Activated CD4-positive, alpha-beta T cell treated with anti-CD3 and anti-CD28 coated beads for 48 hours (primary cell): ENCODE measurements around the gene SF1.

Experiments used
- DNase-seq: peaks from one replicate; pipeline ENCODE4 v3.0.0-alpha.2; 2020

Gene SF1

DNA sequence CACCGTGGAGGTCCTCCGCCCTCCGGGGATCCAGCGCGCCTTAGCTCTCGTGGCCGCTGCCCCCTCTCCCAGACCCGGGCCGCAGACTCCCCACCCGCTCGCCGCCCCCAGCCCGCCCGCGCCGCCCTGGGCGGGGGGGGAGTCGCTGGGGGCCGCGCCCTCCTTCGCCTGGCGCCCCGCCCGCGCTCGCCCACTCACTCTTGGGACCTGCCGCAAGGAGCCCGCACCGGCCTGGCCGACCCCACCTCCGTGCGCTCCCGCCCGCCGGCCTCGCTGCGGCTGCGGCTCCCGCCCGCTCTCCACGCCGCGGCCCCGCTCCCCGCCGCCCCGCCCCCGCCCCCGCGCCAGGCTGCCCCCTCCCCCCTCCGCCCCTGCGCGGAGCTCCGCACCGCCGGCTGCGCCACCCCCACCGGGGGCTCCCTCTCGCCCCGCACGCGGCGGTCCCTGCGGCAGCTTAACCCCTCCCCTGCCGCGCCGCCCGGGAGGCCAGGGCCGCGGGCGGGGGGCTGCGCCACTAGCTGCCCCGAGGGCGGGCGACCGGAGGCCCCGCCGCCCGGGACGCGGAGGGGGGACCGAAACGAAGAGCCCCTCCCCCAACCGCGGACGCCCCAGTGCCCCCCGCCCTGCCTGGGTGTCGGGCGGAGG, 33.7 kb downstream of the SF1 start:
- DNase-seq: no peak

DNA sequence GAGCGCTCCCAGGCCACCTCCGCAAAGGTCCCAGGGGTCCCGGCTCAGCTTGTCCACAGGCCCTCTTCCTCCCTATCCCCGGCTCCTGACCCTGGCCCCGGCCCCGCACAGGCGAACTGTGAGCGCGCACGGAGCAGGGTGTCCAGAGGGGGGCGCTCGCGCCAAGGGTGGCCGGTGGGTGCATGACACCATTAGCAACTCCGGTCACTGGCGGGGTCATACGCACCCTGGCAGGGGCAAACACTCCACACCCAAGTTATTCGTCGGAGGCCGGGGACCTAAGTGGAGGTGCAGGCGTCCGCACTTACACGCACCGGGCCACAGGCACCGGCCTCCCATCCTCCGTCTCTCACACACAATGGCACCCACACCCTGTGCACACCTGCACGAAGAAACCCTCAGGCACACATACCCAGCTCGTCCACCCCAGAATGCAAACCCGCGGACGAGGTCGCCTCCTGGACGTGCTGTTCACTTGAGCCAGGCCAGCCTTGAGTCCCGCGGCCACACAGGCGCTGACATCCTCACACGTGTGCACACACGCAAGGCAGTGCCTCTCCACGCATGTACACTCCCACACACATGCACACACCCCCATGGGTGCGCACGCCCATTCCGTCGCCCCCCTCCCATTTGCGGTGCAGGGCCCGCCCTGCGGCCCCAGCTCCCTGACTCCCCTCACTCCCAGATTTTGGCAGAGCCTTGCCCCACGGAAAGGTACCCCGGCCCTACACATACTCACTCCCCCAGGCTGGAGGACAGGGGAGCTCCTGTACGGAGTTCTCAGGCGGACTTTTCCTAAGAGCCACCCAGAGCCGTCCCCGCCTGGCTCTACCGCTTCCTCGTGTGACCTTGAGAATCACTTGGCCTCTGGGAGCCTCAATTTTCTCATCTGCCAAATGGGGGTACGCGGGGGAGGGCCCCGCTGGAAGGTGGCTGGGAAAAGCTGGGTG, 34.5 kb downstream of the SF1 start, which contains the start of gene RASGRP2:
Gene RASGRP2 (minus strand): TSS at position 552 of the 953 bp plus-strand sequence. CDS start 1,276 bp downstream, outside the sequence.
- peak; percentile 87 for DNase-seq

DNA sequence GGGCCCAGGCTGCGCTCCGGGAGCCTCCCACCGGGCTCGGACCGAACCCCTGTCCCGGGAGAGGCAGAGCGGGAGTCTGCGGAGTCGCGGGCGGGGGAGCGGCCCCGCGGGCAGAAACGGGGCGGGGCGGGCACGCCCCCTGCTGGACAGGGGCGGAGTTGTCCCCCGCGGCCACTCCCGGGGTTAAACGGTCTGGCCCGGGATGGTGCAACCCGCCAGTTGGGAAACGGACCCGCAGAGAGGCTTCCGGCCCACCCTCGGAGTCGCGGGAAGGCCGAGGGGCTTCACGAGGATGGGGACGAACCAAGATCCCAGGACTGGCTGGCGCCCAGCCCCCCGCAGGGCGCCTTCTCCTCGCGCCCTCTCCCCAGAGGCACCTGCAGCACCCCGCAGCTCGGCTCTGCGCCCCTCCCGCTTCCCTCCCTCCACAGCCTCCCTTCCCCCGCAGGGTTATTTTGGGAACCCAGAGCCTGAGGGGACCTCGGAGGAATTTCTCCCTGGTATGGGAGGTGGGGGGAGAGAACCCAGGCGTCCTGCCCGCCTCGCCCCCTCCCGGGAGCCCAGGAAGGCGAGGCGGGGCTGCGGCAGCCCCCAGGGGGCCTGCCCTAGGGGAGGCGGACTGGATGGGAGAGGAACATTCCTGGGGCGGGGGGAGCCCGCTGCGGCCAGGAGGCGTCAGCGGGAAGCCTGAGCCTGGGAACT, 35.3 kb downstream of the SF1 start:
- peak; percentile 80 for DNase-seq

DNA sequence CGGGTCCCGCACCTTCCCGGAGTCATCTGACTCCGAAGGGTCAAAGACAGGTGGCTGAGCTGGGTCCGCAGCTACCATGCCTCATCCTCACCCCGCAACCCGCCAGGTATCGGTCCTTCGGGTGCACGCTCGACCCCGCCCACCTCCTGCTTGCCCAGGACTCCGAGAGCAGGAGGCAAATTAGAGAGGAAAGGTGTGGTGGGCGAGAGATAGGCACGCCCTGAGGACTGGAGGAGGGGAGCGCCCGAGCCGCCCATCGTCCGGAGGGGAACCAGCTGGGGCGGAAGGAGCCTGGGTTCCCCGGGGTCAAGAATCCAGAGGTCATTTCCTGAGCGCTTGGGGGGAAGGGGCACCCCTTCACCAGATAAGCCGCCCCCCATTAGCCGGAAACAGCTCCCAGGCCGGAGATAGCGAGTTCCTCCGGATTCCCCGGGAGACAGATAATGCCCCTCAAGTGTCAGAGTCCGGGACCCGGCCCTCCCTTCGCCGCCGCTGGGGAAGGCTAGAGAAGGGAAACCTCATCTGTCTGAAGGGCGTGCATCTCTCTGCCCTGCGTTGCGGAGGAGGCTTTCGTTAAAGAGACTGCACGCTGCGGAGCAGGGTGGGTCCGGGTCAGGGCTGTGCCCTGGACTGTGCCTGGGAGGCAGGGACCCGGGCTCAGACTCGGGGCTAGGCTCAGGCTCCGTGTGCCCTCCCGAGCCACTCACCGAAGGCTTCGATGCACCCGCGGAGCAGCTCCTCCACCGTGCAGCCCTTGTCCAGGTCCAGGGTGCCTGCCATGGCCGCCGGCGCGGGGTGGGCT, 36.1 kb downstream of the SF1 start:
- DNase-seq: peak; percentile 51

DNA sequence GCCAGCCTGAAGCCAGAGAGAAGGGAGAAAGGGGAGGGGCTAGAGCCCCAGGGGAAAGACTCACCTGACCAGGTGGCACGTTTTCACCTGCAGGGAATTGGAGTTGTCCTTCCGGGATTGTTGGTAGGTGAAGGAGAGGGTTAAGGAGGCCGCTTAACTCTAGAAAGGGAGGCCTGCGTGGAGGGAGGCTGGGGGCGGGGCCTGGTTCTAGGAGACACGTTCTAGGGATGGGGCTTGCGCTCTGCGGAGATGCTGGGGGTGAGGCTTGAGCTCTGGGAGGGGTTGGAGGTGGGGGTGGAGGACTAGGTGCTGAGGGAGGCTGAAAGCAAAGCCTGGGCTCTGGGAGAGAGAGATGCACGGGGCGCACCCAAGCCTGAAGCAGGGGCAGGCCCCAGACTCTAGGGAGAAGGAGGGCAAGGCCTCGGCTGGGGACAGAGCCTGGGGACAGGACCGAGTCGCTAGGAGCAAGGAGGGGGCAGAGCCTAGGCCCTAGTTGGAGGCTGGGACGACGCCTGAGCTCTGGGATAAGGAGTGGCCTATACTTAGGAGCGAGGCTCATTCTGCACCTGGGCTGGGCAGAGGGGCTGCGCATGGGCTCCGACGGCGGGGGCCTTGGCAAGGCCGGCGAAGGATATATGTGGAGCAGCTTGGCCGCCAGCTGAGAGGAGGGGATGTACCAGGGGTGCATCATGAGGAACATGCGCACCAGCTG, 36.8 kb downstream of the SF1 start:
- DNase-seq: no peak

DNA sequence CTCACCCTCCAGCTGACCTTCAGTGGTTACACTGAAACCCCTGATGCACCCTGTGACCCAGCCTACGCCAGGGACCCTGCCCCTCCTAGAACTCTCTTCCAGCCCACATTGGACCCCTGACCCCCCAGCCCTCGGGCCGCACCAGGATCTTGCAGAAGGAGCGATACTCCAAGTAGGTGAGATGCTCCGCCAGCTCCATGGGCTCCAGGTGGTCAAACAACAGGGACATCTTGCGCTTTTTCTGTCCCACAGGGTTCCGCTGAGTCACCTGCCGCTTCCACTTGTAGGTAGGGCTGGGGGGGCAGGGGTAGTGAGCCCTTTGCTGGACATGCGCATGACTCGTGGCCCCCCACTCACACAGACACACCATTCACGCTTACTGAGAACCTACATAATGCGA, 38.5 kb downstream of the SF1 start:
- no peak for DNase-seq

DNA sequence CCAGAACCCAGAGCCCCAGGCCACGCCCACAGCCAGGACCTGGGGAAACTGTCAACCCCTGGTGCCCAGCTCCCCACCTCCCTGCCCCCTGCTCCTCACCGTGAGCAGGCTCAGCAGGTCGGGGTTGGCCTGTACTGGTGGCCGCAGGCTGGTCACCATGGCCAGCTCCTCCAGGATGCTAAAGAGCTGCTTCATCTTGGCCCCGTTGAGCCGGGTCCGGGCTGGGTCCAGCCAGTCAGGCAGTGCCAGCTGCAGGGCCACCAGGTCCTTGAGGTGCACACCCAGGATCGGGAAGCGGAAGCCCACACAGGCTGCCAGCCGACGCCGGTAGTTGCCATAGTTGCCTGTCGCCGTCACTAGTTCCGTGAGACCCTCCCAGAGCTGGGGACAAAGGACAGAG, 41.7 kb downstream of the SF1 start:
- no peak for DNase-seq

DNA sequence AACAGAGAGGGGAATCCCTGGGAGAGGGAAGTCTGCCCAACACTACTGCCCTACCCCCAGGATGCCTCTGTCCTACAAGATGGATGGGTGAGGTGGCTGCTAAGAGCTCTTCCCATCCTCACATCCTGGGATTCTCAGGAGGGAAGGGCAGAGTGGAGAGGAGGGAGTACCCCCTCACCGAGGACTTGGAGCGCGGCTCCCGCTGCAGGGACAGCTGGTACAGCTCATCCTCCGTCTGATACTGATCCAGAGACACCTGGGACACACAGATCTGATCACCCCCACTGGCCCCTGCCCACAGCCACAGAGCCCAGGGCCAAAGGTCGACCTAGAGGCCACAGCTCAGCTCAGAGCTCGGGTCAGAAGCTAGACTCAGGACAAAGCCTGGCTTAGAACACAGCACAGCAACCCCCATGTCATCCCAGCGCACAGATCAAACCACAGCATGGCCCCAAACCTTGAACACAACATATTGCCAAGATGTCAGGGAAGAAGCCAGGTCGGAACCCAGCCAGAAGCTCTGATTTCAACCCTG, 42.5 kb downstream of the SF1 start:
- no peak for DNase-seq

DNA sequence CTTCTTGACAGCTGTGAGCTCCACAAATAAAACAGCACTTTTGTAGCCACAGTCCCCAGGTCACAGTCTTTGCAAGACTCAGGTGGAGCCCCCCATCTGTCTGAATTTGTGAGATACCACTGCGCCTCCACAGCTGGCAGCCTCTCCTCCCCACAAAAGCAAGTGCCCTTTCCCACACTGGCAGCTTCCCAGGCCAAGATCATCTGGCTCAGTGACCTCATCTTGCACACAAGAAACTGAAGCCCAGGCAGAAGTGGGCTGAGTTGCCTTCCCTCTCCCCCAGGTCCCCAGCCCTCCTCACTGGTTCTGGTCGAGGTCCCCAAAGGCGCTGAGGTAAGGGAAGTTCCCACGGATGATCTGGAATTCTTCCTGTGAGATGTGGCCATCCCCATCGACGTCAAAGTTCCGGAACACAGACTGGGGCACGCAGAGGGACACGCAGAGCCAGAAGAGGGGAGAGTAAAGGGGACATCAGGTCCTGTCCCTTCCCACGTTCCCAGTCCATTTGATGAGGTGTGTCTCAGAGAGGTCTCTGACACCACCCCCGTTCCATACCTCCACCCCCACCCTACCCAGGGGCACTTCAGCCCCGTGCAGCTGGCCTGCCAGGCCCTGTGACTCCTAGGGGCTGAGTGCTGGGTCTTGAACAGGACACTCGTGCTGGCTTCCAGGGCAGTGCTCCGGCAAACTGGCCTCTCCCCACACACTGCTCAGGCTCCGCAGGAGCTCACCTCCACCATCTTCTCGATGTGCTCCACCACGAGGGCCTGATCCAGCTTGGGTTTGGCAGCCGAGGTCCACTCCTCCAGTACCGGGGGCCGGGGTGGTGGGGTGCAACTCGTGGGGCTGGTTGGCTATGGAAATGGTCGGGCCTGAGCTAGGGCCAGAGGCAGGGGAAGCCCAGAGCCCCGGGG, 43.3 kb downstream of the SF1 start:
- DNase-seq: no peak

DNA sequence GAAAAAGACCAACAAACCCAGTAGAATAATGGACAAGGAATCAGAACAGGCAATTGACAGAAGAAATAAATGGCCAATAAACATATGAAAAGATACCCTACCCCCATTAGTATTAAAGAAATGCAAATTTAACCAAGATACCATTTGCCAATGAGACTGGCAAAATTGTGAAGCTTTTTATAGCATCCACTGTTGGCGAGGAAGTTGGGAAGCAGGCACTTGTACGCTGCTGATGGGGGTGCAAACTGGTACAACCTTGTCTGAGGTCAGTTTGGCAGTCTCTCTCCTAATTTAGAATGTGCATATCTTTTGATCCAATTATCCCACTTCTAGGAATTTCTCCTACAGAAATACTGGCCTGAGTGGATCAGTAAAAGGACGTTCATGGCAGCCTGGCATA, 46.7 kb downstream of the SF1 start:
- DNase-seq: no peak

DNA sequence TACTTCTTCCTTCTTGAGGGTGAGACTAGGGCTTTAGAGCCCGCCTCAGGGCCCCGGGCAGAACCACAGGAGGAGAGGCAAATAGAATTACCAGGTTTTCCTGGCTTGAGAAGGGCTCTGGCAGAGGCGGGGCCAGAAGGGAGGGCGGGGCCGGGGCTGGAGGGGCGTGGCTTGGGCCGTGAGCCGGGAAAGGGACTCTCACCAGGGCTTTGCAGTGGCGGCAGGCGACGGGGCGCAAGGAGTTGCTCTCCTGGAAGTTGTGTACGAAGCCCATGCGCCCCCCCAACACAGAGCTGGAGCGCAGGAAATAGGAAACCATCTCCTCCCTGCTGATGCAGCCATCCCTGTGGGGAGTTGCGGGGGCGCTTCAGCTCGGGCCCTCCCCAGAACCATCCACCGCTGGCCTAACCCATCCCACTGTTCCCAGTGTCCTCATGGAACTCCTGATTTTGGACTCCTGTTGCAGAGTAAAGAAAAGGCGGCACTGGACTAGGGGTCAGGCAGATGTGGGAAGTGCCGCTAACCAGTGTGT, 48.4 kb downstream of the SF1 start:
- peak; percentile 42 for DNase-seq

DNA sequence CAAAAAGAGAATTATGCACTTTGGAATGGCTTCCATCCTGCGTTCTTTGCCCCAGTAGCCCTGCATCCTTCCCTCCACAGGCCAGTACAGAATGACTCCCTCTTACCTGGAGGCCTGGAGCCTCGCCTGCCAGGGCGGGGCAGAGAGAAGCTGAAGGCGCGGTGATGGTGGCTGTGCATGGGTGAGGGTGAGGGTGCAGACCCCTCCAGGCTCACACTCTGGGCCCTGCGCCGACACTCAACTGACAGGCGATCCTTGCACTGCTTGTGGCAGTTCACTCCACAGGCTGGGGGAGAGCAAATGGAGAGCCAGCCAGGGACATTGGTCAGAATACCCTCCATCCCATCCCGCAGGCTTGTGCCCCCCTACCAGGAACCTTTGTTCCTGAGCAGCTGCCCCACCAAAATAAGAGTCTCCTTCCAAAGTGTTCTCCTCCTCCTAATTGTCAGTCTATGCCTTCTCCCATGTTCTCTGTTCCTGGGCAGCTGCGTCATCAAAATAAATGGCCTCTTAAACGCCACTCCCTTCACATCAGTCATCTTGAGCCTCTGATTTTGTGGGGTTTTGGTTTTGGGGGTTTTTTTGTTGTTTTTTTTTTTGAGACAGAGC, 49.5 kb downstream of the SF1 start:
- DNase-seq: no peak

DNA sequence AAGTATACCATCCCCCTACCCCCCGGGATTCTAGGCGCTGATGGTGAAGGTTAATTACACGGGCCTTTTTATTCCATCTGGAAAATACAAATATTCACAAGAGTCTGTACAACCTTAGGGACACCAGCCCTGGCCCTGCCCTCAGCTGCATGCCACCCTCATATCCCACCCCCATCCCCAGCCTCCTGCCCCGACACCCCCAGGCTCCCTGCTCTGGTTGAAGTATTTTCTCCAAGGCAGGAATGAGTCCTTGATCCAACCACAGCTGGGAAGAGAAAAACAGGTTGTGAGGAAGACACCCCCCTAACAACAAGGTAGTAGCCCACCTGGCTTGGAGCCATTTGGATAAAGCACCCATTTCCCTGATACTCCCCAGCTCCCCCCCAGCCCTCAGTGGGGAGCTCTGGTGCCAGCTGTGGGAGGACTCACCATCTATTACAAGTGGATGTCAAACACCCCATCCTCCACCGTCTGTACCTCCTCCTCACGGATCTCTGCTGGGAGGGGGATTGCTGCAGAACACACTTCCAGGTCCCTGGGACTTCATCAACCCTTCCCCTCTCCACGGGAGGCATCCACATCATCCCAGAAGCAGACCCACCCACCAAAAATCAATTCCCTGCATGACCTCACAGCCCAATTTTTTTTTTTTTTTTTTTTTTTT, 51.3 kb downstream of the SF1 start:
- no peak for DNase-seq

DNA sequence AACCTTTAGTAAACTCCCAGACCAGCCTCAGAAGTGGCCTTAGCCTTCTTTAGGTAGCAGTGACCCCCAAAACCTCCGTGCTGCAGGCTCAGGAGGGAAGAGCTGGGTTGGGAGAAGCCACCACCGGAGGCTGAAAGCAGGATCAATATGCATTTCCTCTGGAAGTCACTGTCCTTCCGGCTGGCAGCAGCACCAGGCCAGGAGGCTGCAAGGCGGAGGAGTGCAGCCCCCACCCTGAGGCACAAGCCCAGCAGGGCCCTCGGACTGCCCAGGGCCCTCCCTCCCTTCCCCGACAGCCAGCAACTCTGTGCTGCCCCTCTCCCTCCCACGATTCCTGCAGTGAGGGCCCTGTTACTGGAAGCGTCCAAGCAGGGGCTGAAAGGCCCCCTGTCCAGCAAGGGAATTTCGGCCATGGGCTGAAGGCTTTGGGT, 52.1 kb downstream of the SF1 start:
- DNase-seq: no peak

DNA sequence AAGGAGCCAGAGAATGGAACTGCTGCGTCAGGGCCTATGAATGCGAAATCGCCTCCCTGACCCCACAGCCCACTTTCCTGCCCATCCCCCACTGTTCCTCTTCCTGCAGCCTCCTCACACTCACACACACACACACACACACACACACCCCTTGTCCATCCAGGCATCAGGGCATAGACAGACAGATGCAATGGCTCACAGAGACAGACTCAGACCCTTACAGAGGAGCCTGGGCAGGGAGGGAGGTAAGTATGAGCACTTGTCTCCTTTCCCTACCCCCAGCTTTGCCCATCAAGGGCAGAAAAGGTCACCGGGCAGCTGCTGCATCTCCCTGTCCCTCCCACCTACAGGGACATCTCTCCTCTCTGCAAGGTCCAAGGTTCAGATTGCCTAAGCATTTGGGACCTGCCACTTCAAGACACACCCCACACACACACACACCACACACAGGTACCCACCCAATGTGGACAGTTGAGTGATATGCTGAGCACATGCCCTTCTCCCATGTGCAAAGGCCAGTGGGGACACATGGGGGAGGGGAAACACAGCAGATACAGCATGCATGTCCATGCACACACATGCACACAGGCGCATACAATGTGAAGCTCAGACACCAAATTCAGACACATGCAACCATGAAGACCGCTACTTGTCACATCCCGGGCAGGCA, 53.3 kb downstream of the SF1 start:
- DNase-seq: no peak

DNA sequence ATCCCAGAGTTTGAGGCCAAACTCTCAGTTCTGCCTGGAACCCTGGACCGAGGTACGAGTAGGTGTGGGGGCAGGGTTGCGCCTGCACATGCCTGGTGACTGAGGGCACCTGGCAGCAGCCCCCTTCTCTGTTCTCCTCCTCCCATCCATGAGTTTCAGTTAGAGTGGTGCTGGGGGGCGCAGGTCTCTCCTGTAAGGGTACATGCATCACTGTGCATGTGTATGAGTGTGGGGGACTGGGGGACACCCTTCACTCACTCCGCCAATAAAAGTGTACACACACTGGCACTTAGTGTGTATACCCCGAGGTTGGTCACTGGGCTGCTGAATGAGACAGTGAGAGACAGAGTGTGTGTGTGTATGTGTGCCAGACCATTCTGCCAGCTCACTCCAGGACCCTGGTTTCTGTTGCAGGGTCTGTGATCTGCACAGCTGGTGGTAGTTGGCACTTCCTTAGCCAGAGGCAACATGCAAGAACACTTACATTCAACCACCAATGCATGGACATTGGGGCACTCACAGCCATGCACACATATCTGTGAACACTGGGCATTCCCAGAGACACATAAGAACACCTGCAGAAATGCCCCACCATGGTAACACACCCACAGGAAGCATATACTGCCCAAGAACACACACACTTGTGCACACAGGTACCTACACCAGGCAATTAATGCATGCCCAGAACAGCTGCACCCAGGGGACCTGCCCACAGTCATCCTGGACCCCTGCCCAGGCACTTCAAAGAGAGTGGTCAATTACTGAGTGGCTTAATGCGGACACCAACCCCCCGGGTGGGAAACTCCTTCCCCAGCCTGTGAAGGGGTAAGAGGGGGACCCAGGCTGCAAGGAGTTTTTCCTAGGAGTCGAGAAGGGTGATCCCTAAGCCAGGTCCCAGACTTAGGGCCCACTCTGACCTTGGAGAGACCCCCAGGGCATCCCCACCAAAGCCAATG, 54.2 kb downstream of the SF1 start:
- DNase-seq: no peak

DNA sequence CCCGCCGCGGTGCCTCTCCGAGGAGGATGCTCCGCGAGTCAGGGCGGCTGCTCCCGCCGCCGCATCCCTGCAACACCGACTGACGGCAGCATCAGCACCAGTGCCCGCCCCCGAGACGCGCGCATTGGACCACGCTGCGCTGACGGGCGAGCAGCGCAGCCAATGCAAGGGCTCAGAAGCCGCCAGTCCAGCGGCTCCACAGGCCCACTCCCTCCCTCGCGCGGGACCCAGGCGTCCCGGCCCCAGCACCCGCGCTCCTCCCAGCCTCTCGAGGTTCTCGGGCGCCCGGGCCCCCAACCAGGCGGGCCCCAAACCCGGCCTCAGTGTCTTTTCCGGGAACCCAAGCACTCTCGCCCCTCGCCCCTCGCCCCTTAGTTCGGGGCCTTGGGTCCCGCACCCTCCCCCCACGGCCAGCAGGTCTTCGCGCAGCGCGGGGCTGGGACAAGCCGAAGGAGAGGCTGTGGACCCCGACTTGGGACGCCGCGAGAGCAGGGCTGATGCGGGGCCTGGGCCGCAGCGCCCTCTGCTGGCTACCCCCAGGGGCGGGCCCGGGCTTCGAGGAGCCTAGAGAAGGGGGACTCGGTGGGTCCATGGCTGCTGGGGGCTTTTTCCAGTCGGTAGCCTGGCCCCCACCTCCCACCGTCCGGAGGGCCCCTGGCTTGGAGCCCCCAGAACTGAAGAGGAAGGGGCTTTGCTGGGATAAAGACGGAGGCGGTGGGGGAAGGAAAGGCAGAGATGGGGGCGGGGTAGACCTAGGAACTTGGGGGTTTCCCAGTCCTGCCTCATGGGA, 55.0 kb downstream of the SF1 start, which contains the start of gene NRXN2:
Gene NRXN2 (minus strand): TSS at position 81 of the 790 bp plus-strand sequence. CDS start 9,498 bp downstream, outside the sequence.
- DNase-seq: peak; percentile 91
